M059J (cell line): ENCODE data around the gene DDX39B. TPM values are rescaled to one million over a fixed set of nuclear protein-coding genes. Genes with fewer than 3 reads are reported as not detected.
A peak's percentile ranks its signal among the peaks of the same experiment; 100 is the strongest.

Experiments
- DNase-seq: peaks from one replicate; pipeline ENCODE4 v3.0.0-alpha.2; 2012; ENCODE audit warnings: low read depth
- total RNA-seq: library from RNA; depleted of rRNA; stranded (reverse); fragments of >200 nt; shearing (Covaris generic); gene quantifications from 2 replicates; pipeline ENCODE4 v1.2.3, GENCODE V29; 2014

The DDX39B gene
- total RNA-seq, 1 experiment from 2014 or later = 506 TPM

GRCh38 chr6:31575952-31576685, 34.3 kb upstream of the DDX39B start:
- no peak for DNase-seq

- DNase-seq = no peak
These were observed 33.6 kb upstream of the DDX39B start, which contains the start of gene TNF for GRCh38 chr6:31575335-31575901. Gene TNF (plus strand): TSS chr6:31575565. CDS start chr6:31575742, 177 bp downstream.

GRCh38 chr6:31574106-31575061, 32.6 kb upstream of the DDX39B start:
- no peak for DNase-seq

GRCh38 chr6:31573239-31574105, 31.7 kb upstream of the DDX39B start:
- no peak for DNase-seq

GRCh38 chr6:31572041-31572911, 30.5 kb upstream of the DDX39B start, which contains the start of gene LTA:
Gene LTA (plus strand): TSS chr6:31572289. CDS start chr6:31572743, 454 bp downstream.
- DNase-seq = no peak

GRCh38 chr6:31569861-31570536, 28.2 kb upstream of the DDX39B start:
- no peak for DNase-seq

- no peak for DNase-seq
These were observed 26.7 kb upstream of the DDX39B start for GRCh38 chr6:31568537-31568961.

- no peak for DNase-seq
These were observed 25.9 kb upstream of the DDX39B start for GRCh38 chr6:31567531-31568370.

GRCh38 chr6:31560697-31561058, 18.9 kb upstream of the DDX39B start:
- no peak for DNase-seq

- peak; percentile 98 for DNase-seq
These were observed 18.3 kb upstream of the DDX39B start for GRCh38 chr6:31559958-31560696.

- DNase-seq = no peak
These were observed 17.8 kb upstream of the DDX39B start for GRCh38 chr6:31559606-31559957.

GRCh38 chr6:31558631-31559500, 17.1 kb upstream of the DDX39B start:
- DNase-seq = peak; percentile 26

GRCh38 chr6:31558318-31558625, 16.5 kb upstream of the DDX39B start:
- no peak for DNase-seq

GRCh38 chr6:31557443-31558317, 15.9 kb upstream of the DDX39B start:
- no peak for DNase-seq

- no peak for DNase-seq
These were observed 14.5 kb upstream of the DDX39B start for GRCh38 chr6:31556307-31556706.

- DNase-seq = peak; percentile 75
These were observed 9.6 kb upstream of the DDX39B start for GRCh38 chr6:31551371-31551770.
